HG02610 (cell line): ENCODE measurements around the gene EPOP.

Experiments
- ATAC-seq: cut with Tn5 transposase; IDR thresholded peaks from one replicate; pipeline ENCODE4 v1.9.1; 2021; ENCODE audit warnings: mild to moderate bottlenecking, moderate library complexity; ENCODE audit not compliant: unreplicated experiment

Gene EPOP

GRCh38 chr17:38674749-38675615 is at the start of gene EPOP:
TSS of gene EPOP (minus strand) at chr17:38674957. CDS start at chr17:38674495, 462 bp downstream.
- peak; percentile 59 for ATAC-seq

DNA sequence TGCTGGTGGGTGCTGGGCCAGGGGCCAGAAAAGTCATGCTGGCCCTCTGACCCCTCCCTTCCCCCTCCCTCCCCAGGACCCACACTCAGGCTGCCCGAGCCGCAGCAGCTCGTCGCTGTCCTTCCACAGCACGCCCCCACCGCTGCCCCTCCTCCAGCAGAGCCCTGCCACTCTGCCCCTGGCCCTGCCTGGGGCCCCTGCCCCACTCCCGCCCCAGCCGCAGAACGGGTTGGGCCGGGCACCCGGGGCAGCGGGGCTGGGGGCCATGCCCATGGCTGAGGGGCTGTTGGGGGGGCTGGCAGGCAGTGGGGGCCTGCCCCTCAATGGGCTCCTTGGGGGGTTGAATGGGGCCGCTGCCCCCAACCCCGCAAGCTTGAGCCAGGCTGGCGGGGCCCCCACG is 47.0 kb upstream of the EPOP start:
- ATAC-seq = no peak

DNA sequence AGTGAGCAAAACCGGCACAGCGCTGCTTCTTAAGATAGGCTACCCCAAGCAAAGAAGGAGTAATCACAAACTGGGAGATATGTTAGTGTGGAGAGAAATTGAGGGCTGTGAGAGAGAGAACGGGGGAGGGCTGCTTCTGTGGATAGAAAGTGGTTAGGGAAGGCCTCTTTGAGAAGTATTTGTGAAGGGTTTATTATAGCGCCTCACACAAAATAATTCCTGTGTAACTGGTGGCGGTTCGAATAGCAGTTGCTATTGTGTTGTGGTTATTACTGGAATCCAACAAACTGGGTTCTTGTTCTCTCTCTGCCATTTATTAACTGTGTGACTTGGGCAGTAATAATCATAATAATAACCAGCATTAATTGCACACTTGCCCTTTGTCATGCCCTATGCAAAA is 46.2 kb upstream of the EPOP start:
- no peak for ATAC-seq

DNA sequence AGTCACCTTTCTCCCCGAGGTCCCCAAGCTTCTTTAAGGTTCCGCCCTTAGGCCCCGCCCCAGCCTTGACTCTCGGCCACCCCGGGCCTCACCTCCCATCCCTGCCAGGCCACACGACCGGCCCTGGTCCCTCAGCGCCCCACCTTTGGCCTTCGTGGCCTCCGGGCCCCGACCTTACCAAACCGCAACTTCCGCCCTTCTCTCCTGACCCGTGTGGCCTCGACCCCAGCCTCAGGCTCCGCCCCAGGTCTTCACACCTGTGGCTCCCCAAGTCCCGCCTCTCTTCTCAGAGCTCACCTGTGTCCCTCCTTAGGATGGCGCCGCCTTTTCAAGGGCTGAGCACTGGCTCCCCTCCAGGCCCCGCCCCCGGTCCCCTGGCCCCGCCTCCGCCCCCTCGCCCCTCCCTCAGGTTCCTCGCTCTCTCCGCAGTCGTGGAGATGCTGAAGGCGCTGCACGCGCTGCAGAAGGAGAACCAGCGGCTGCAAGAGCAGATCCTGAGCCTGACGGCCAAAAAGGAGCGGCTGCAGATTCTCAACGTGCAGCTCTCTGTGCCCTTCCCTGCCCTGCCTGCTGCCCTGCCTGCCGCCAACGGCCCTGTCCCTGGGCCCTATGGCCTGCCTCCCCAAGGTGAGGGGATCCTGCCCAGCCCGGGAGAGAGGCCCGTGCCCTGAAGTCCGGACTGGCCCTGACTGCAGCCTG is 45.3 kb upstream of the EPOP start:
- no peak for ATAC-seq

DNA sequence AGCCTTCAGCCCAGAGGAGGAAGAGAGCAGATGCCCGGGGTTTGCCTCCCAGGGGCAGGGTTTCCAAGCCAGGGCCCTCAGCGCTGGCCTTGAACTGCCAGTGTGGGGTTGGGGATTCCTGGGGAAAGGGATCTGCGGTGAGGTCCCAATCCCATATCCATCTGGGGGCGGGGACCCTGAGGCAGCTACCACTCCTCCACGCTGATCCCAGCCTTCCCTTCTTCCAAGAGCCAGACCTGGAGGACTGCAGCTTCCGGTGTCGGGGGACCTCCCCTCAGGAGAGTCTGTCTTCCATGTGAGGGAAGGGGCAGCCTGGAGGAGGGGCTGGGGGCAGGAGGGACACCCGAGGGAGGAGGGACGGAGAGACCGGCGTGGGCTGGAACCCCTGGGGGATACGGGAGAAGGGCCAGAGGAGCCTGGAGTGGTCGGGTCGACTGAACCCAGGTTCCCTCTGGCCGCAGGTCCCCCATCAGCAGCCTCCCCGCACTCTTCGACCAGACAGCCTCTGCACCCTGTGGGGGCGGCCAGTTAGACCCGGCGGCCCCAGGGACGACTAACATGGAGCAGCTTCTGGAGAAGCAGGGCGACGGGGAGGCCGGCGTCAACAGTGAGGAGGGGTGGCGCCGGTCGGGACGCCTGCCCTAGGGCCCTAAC is 44.7 kb upstream of the EPOP start:
- ATAC-seq = no peak

- no peak for ATAC-seq
These were observed 42.5 kb upstream of the EPOP start for GRCh38 chr17:38717139-38717745.

DNA sequence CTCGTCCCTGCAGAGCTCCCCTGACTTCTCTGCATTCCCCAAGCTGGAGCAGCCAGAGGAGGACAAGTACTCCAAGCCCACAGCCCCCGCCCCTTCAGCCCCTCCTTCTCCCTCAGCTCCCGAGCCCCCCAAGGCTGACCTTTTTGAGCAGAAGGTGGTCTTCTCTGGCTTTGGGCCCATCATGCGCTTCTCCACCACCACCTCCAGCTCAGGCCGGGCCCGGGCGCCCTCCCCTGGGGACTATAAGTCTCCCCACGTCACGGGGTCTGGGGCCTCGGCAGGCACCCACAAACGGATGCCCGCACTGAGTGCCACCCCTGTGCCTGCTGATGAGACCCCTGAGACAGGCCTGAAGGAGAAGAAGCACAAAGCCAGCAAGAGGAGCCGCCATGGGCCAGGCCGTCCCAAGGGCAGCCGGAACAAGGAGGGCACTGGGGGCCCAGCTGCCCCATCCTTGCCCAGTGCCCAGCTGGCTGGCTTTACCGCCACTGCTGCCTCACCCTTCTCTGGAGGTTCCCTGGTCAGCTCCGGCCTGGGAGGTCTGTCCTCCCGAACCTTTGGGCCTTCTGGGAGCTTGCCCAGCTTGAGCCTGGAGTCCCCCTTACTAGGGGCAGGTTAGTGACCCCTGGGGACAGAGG is 41.7 kb upstream of the EPOP start:
- no peak for ATAC-seq

- no peak for ATAC-seq
These were observed 40.6 kb upstream of the EPOP start for GRCh38 chr17:38715216-38715943.

GRCh38 chr17:38713456-38714075 is 38.8 kb upstream of the EPOP start:
- no peak for ATAC-seq

GRCh38 chr17:38712593-38712992 is 37.8 kb upstream of the EPOP start:
- ATAC-seq = no peak

DNA sequence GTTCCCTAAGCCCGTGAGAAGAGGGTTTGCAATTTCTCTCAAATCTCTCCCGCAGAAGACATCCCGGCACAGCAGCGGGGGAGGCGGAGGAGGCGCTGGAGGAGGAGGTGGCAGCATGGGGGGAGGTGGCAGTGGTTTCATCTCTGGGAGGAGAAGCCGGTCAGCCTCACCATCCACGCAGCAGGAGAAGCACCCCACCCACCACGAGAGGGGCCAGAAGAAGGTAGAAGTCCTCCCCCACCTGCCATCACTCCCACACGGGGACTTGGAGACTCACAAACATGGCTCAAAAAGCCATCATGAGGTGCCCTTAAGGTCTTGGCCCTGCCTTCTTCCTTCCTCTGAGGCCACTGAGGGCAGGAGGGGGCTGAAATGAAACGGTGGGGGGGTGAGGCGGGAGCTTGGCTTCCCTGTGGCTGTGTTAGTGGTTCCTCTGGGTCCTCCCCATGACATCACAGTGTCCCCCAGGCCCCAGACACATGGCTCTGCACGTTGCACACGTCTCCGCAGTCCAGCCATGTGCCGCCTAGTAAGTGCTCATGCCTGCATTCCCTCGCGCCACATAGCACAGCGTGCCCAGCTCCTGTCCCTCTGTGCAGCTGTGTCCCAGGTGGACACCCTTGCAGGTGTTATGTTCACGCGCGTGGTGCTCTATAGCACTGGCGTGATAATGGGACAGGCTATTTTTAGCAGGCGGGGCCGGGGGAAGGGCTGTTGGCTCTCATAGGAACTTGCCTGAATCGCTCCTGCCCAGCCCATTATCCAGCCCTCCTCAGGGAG is 37.2 kb upstream of the EPOP start:
- ATAC-seq = no peak

GRCh38 chr17:38710985-38711384 is 36.2 kb upstream of the EPOP start:
- ATAC-seq = no peak

GRCh38 chr17:38710604-38710962 is 35.8 kb upstream of the EPOP start:
- ATAC-seq = no peak

DNA sequence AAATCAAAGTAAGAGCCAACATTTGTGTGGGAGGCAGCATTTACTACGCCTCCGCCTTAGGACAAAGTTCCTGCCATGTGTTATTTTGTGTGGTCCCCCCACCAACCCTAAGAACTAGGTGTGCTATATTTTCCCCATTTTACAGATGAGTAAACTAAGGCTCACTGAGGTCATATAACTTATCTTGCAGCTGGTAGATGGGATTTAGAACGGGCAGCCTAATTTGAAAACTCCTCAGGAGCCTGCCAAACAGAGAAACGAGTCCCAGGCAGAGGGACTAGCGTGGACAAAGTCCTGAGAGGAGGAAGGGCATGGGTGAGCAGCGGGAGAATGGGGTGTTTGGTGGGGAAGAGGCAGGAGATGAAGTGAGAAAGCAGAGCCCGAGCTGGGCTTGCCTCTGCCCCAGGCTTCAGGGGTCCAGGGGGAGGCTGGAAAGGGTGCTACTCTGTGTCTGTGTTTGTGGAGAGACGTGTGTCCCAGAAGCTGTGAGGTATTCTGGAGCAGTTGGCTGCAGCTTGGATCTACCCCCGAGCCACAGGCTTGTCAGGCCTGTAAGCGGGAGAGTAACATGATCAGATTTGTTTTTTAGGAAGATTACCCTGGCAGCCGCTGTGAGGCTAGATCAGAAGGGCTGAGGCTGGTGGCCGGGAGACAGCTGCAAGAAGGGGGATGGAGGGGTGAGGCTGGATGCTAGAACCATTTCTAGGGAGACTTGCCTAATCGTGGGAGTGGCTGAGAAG is 35.3 kb upstream of the EPOP start:
- no peak for ATAC-seq

- ATAC-seq = no peak
These were observed 34.5 kb upstream of the EPOP start for GRCh38 chr17:38709104-38709820.

DNA sequence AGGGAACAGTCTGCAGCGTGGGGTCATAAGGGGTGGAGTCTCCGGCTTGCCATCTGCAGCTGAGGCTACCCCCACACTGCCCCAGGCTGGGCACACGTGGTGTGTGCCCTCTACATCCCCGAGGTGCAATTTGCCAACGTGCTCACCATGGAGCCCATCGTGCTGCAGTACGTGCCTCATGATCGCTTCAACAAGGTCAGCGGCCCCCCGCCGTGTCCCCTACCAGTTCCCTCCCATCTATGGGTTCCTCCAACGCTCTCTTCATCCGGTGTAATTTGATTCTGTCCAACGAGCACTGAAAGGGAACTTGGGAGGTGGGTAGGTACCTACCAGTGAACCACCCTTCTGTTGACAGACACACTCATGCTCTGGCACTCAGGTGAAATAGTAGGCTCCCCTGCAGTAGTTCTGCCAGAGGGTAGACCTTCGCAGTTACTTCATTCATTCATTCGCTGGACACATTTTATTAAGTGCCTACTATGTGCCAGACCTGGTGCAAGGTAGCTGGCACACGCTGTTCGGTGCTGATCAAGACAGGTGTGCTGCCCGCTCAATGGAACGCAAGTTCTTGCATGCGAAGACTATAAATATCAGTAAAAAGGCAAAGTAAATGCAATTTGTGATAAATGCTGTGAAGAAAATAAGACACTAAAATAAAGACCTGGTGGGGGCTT is 33.1 kb upstream of the EPOP start:
- no peak for ATAC-seq

- ATAC-seq = no peak
These were observed 31.9 kb upstream of the EPOP start for GRCh38 chr17:38706505-38707216.
